Thoracic aorta (tissue), 2 donors: ENCODE results near the gene ZNF280C. TPM values are rescaled to one million over a fixed set of nuclear protein-coding genes. Genes with fewer than 3 reads are reported as not detected.

Source experiments
- ATAC-seq: fragments of 150-250 bp; one replicate; pipeline ENCODE4 v1.8.0; 2017; ENCODE audit warnings: low read depth; ENCODE audit not compliant: insufficient number of reproducible peaks, low FRiP score
- DNase-seq: peaks from one replicate; pipeline ENCODE4 v3.0.0-alpha.2; 2020; ENCODE audit warnings: low spot score
- H3K27ac ChIP-seq, 2 donors: fragments of 200-600 bp; sonication (generic); 1 replicate in 1 of 2; 2 replicates in 1 of 2; pipeline ENCODE4 v1.5.1; 2016; ENCODE audit warnings: mild to moderate bottlenecking in 2 of 2, moderate library complexity in 2 of 2
- H3K27me3 ChIP-seq: fragments of 200-600 bp; sonication (generic); replicated peaks from 2 replicates; pipeline ENCODE4 v1.6.0; 2016; ENCODE audit warnings: mild to moderate bottlenecking; ENCODE audit not compliant: insufficient read depth
- H3K36me3 ChIP-seq: fragments of 200-600 bp; sonication (generic); one replicate; pipeline ENCODE4 v1.5.1; 2016
- H3K4me1 ChIP-seq, 2 donors: fragments of 200-600 bp; sonication (generic); 1 replicate in 1 of 2; 2 replicates in 1 of 2; pipeline versions ENCODE4 v1.5.1 to v1.6.0; 2016; ENCODE audit warnings: low read depth in 2 of 2, mild to moderate bottlenecking in 1 of 2; ENCODE audit not compliant: control insufficient read depth in 1 of 2
- H3K4me3 ChIP-seq: fragments of 200-600 bp; sonication (generic); 2 replicates; pipeline ENCODE4 v1.5.1; 2016; ENCODE audit warnings: mild to moderate bottlenecking
- H3K9me3 ChIP-seq: fragments of 200-600 bp; sonication (generic); 2 replicates; pipeline ENCODE4 v1.5.1; 2016
- CTCF ChIP-seq: fragments of 200-600 bp; sonication (generic); IDR thresholded peaks from one replicate; pipeline ENCODE4 v1.5.1; 2019; ENCODE audit warnings: antibody characterized with exemption
- total RNA-seq, 2 donors: library from RNA; depleted of rRNA; stranded (reverse); fragments of >200 nt; gene quantifications; one replicate each; pipeline versions ENCODE4 v1.1.0 to v1.2.3, GENCODE V29; 2016

ZNF280C gene
- total RNA-seq, 2 donors from 2014 or later, result 2.7 to 4.0 TPM

- Histone ChIP-seq H3K36me3 (no peaks in the 10 kb centered on the region), H3K27me3 (no peaks in the 10 kb centered on the region), H3K27ac (no peak overlapping the region), H3K4me1 (no peaks in the 10 kb centered on the region), H3K4me3 (no peak overlapping the region), H3K9me3 (no peaks in the 10 kb centered on the region)
- ATAC-seq, result no peak
- DNase-seq, result no peak
- TF ChIP-seq CTCF, result no peak
These were observed 55.3 kb downstream of the ZNF280C start for GRCh38 chrX:130213376-130213775.

- H3K27me3 ChIP-seq, result no peaks in the 10 kb centered on the region
- no peaks in the 10 kb centered on the region for H3K9me3 ChIP-seq
- H3K36me3 ChIP-seq, result no peaks in the 10 kb centered on the region
- H3K27ac ChIP-seq, result no peak overlapping the region
- DNase-seq, result no peak
- no peak for ATAC-seq
- no peak overlapping the region for H3K4me3 ChIP-seq
- TF ChIP-seq CTCF, result no peak
- no peaks in the 10 kb centered on the region for H3K4me1 ChIP-seq
These were observed 56.3 kb downstream of the ZNF280C start for GRCh38 chrX:130212371-130212770.

- Histone ChIP-seq H3K27ac (no peak overlapping the region), H3K4me1 (no peaks in the 10 kb centered on the region), H3K9me3 (no peaks in the 10 kb centered on the region), H3K27me3 (no peaks in the 10 kb centered on the region), H3K36me3 (no peaks in the 10 kb centered on the region), H3K4me3 (no peak overlapping the region)
- no peak for ATAC-seq
- DNase-seq, result no peak
- TF ChIP-seq CTCF, result no peak
These were observed 57.1 kb downstream of the ZNF280C start for GRCh38 chrX:130211415-130212186.

GRCh38 chrX:130204647-130205046, 64.1 kb downstream of the ZNF280C start:
- Histone ChIP-seq H3K27ac (no peak overlapping the region), H3K4me3 (no peak overlapping the region), H3K27me3 (no peaks in the 10 kb centered on the region), H3K9me3 (no peaks in the 10 kb centered on the region), H3K4me1 (no peaks in the 10 kb centered on the region), H3K36me3 (no peaks in the 10 kb centered on the region)
- DNase-seq (no peak), ATAC-seq (no peak)
- TF ChIP-seq CTCF, result no peak

- Histone ChIP-seq H3K4me1 (peaks cover 0 to 9% of the 10 kb centered on the region in 2 donors), H3K9me3 (no peaks in the 10 kb centered on the region), H3K4me3 (no peak overlapping the region), H3K36me3 (no peaks in the 10 kb centered on the region), H3K27me3 (no peaks in the 10 kb centered on the region), H3K27ac (no peak overlapping the region)
- no peak for ATAC-seq
- TF ChIP-seq CTCF, result no peak
- DNase-seq, result no peak
These were observed 71.2 kb downstream of the ZNF280C start for GRCh38 chrX:130197464-130197863.
